Measurements from ENCODE around the gene CES2. TPM values are rescaled to one million over a fixed set of nuclear protein-coding genes. Genes with fewer than 3 reads are reported as not detected.

Gene CES2, protein sequence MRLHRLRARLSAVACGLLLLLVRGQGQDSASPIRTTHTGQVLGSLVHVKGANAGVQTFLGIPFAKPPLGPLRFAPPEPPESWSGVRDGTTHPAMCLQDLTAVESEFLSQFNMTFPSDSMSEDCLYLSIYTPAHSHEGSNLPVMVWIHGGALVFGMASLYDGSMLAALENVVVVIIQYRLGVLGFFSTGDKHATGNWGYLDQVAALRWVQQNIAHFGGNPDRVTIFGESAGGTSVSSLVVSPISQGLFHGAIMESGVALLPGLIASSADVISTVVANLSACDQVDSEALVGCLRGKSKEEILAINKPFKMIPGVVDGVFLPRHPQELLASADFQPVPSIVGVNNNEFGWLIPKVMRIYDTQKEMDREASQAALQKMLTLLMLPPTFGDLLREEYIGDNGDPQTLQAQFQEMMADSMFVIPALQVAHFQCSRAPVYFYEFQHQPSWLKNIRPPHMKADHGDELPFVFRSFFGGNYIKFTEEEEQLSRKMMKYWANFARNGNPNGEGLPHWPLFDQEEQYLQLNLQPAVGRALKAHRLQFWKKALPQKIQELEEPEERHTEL
- 47.2 and 114 TPM in 2 replicates for total RNA-seq (2011; cell fraction: chromatin; rRNA removed; ENCODE audit: low replicate concordance)
- 82.2 and 90.6 TPM in 2 replicates for total RNA-seq (2011; cell fraction: nucleolus; rRNA removed)
- 50.4 and 59.2 TPM in 2 replicates for total RNA-seq (2011; cell fraction: nucleoplasm; rRNA removed)
- total RNA-seq (2014; rRNA removed) (35.0 and 38.1 TPM in 2 replicates), total RNA-seq (2014; rRNA removed; fragmentation: Illumina TruSeq; extraction: Trizol) (15.2 and 16.8 TPM in 2 replicates), total RNA-seq (2015; rRNA removed; fragmentation: Illumina TruSeq; extraction: Trizol) (23.6 and 24.4 TPM in 2 replicates), total RNA-seq (2021) (33.5 and 37.9 TPM in 2 replicates), polyA plus RNA-seq (2011; rRNA removed) (14.0 and 14.1 TPM in 2 replicates), polyA plus RNA-seq (2014; fragmentation: Illumina TruSeq; extraction: Trizol) (24.9 and 28.4 TPM in 2 replicates), polyA plus RNA-seq (2014; fragmentation: Nextera tagmentation; extraction: Ambion mirVana) (1 to 10 TPM; 2.2 to 2.4 TPM), polyA plus RNA-seq (2014; rRNA removed) (27.7 and 28.3 TPM in 2 replicates), polyA minus RNA-seq (2011; rRNA and poly(A)+ RNA removed) (11.9 and 18.9 TPM in 2 replicates), Bru-seq, nascent RNA (percentile 77 among the genes with signal in this experiment), BruChase-seq, experiment 1, labeled RNA remaining after a 2-hour chase (percentile 66 among the genes with signal in this experiment), BruChase-seq, experiment 2, labeled RNA remaining after a 6-hour chase (percentile 68 among the genes with signal in this experiment)
- polyA plus RNA-seq (2011; cell fraction: cytosol; rRNA removed), result 14.0 and 32.8 TPM in 2 replicates
- polyA plus RNA-seq (2011; cell fraction: nucleus; rRNA removed), result 17.8 and 25.2 TPM in 2 replicates
- 22.3 and 36.1 TPM in 2 replicates for polyA plus RNA-seq (2012)
- polyA minus RNA-seq (2011; cell fraction: cytosol; rRNA and poly(A)+ RNA removed), result 22.0 and 22.2 TPM in 2 replicates
- polyA minus RNA-seq (2011; cell fraction: nucleus; rRNA and poly(A)+ RNA removed), result 44.2 and 45.3 TPM in 2 replicates
- long read RNA-seq, experiment 1, transcript CES2-201 (12 exons, 3,927 nt), result major isoform, 61 of 150 reads
- long read RNA-seq, experiment 1, transcript CES2-202 (12 exons, 3,868 nt), result minor isoform, 7 of 150 reads
- long read RNA-seq, experiment 1, transcript CES2-211 (12 exons, 3,391 nt), result minor isoform, 20 of 150 reads
- long read RNA-seq, experiment 1, partial matches to known transcripts, result 31 of 150 reads
- long read RNA-seq, experiment 1, other reads (novel, unspliced or antisense), result 31 of 150 reads
- long read RNA-seq, experiment 2, transcript CES2-201 (12 exons, 3,927 nt), result major isoform, 16 of 23 reads
- long read RNA-seq, experiment 2, partial matches to known transcripts, result 3 of 23 reads
- long read RNA-seq, experiment 2, other reads (novel, unspliced or antisense), result 2 of 23 reads
- long read RNA-seq, experiment 3, transcript CES2-201 (12 exons, 3,927 nt), result major isoform, 9 of 15 reads
- long read RNA-seq, experiment 3, partial matches to known transcripts, result 2 of 15 reads
- long read RNA-seq, experiment 3, other reads (novel, unspliced or antisense), result 2 of 15 reads

DNA sequence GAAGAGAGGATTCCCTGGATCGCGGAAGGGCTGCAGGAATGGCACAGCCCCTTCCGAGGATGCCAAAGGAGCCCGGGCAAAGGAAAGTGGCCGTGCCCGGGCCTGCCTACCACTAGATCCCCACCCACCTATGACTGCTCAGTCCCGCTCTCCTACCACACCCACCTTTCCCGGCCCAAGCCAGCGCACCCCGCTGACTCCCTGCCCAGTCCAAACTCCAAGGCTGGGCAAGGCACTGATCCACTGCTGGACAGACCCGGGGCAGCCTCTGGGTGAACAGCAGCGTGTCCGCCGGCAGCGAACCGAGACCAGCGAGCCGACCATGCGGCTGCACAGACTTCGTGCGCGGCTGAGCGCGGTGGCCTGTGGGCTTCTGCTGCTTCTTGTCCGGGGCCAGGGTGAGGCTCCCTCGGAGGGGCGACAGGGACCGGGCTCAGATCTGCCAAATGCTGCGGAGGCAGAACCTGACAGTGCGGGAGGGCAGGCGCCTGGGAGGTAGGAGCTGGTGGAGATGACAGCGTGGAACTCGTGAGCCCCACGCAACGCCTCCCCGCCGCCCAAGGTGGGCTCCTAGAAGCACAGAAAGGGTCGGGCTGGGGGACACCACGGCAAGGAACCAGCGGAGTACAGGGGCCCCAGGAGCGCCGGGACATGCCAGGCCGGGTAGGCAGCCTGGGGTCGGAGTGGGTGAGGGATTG lies at the start of gene CES2:
Gene CES2 (plus strand): TSS at position 203 of the 698 bp plus-strand sequence. CDS start 120 bp downstream, at position 323.
- ChIA-PET POLR2A (interaction anchor here (0.5 to 0.6 kb wide), 2 partner anchors 33 to 476 kb away, joined by 3 read pairs; no protein-coding TSS in a partner anchor), CTCF (ENCODE audit: low intra/inter-chr PET ratio) (interaction anchor here (0.7 kb wide), 1 partner anchor 41 kb away, joined by 5 read pairs; no protein-coding TSS in a partner anchor)
- H4K20me1 ChIP-seq (replicated peaks; ENCODE audit: control insufficient read depth, insufficient read depth, low read length), result peaks cover 10% of the 10 kb centered on the region; the same call in 1 of the 2 replicates
- H3K9me3 ChIP-seq (replicated peaks; ENCODE audit: control insufficient read depth, insufficient read depth, low read depth, low read length), result no peaks in the 10 kb centered on the region
- H3K4me2 ChIP-seq (ENCODE audit: insufficient read depth, low read length), result peak within 1 kb of the TSS; percentile 100
- peak; percentile 37 for ATAC-seq
- peak within 1 kb of the TSS; percentile 98 to 100 for H3K9ac ChIP-seq (ENCODE audit: insufficient read depth in 1 of 2, low read depth in 2 of 2, low read length in 2 of 2)
- peaks cover 21 to 47% of the 10 kb centered on the region in 2 experiments for H3K4me1 ChIP-seq (replicated peaks in 1 of 2; ENCODE audit: control insufficient read depth in 2 of 2, insufficient read depth in 2 of 2, low read length in 2 of 2)
- peaks cover 60% of the 10 kb centered on the region; the same call in 2 of the 3 replicates for H3K36me3 ChIP-seq (ENCODE audit: control insufficient read depth, insufficient read depth, low read length)
- peak within 1 kb of the TSS; percentile 98 for H2AFZ ChIP-seq (ENCODE audit: low read depth, low read length)
- intact Hi-C loops (cut with micrococcal nuclease) (no loop called here), in situ Hi-C loops (cut with MboI) (no loop called here)
- WGBS (ENCODE audit: insufficient coverage, low coverage, missing lambda C conversion rate), result 27% methylated on average over 40 of the region's 44 CpGs
- peak within 1 kb of the TSS; percentile 99 for H3K4me3 ChIP-seq
- peaks cover 49% of the 10 kb centered on the region for H3K79me2 ChIP-seq (ENCODE audit: control insufficient read depth, insufficient read depth, low read length)
- BruUV-seq (replicated peaks), result no TSS peak
- H3K27ac ChIP-seq (ENCODE audit: extremely low read depth, low read depth, low read length), result peak within 1 kb of the TSS; percentile 90
- no peaks in the 10 kb centered on the region for H3K27me3 ChIP-seq (ENCODE audit: control insufficient read depth in 2 of 2, insufficient read depth in 2 of 2, low read length in 2 of 2)
- no peak for FAIRE-seq
- DNase-seq (ENCODE audit: extremely low read depth in 1 of 4, low spot score in 3 of 4), result peak in 3 of 4 experiments; percentile 31 to 60 (median 58)
- peaks cover 4% of the 10 kb centered on the region for H3K9me1 ChIP-seq (ENCODE audit: control insufficient read depth, insufficient read depth, low read length)
- TF ChIP-seq, protein P1, sequence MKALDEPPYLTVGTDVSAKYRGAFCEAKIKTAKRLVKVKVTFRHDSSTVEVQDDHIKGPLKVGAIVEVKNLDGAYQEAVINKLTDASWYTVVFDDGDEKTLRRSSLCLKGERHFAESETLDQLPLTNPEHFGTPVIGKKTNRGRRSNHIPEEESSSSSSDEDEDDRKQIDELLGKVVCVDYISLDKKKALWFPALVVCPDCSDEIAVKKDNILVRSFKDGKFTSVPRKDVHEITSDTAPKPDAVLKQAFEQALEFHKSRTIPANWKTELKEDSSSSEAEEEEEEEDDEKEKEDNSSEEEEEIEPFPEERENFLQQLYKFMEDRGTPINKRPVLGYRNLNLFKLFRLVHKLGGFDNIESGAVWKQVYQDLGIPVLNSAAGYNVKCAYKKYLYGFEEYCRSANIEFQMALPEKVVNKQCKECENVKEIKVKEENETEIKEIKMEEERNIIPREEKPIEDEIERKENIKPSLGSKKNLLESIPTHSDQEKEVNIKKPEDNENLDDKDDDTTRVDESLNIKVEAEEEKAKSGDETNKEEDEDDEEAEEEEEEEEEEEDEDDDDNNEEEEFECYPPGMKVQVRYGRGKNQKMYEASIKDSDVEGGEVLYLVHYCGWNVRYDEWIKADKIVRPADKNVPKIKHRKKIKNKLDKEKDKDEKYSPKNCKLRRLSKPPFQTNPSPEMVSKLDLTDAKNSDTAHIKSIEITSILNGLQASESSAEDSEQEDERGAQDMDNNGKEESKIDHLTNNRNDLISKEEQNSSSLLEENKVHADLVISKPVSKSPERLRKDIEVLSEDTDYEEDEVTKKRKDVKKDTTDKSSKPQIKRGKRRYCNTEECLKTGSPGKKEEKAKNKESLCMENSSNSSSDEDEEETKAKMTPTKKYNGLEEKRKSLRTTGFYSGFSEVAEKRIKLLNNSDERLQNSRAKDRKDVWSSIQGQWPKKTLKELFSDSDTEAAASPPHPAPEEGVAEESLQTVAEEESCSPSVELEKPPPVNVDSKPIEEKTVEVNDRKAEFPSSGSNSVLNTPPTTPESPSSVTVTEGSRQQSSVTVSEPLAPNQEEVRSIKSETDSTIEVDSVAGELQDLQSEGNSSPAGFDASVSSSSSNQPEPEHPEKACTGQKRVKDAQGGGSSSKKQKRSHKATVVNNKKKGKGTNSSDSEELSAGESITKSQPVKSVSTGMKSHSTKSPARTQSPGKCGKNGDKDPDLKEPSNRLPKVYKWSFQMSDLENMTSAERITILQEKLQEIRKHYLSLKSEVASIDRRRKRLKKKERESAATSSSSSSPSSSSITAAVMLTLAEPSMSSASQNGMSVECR (CRISPR knock-in tag; IDR thresholded peaks at IDR 0.05), result peak; percentile 37; the same call in 1 of the 2 replicates
- TF ChIP-seq NR2C1 (IDR thresholded peaks at IDR 0.05) (no peak), NR2C1 (tag; IDR thresholded peaks at IDR 0.05) (no peak), RBM17 (IDR thresholded peaks at IDR 0.05; ENCODE audit: borderline replicate concordance, low read depth, low read length) (no peak), RBFOX2 (IDR thresholded peaks at IDR 0.05; ENCODE audit: low read depth, low read length) (peak; percentile 49; the same call in 1 of the 2 replicates), CBFB (CRISPR knock-in tag; IDR thresholded peaks at IDR 0.05) (peak; percentile 74; the same call in 1 of the 2 replicates), KDM5B (IDR thresholded peaks at IDR 0.05; ENCODE audit: insufficient replicate concordance, low read depth, low read length) (peak; percentile 26), SMC3 (conservative IDR thresholded peaks at IDR 0.05; ENCODE audit: insufficient read depth, low read depth, low read length) (no peak)
